ENCODE data around the gene MTHFD2L.

Gene MTHFD2L

GRCh38 chr4:74308215-74308614 is 150.3 kb downstream of the MTHFD2L start, which contains the start of gene EPGN:
TSS of gene EPGN (plus strand) at chr4:74308470. CDS start at chr4:74308534, 64 bp downstream.
- H3K9ac ChIP-seq (ENCODE audit: low read length), result no peak within 1 kb of the TSS

GRCh38 chr4:74309223-74309622 is 151.3 kb downstream of the MTHFD2L start:
- H3K9me3 ChIP-seq (replicated peaks; ENCODE audit: insufficient read depth, low read length), result no peaks in the 10 kb centered on the region
- H3F3A ChIP-seq (ENCODE audit: insufficient read depth, low read length), result no peaks in the 10 kb centered on the region
- no peak overlapping the region for H2AFZ ChIP-seq (ENCODE audit: low read length)
- H3K36me3 ChIP-seq (replicated peaks; ENCODE audit: insufficient read depth, low read length), result no peaks in the 10 kb centered on the region
- H3K4me3 ChIP-seq (ENCODE audit: low read length), result no peak overlapping the region
- H3K27me3 ChIP-seq (replicated peaks; ENCODE audit: insufficient read depth, low read length), result no peaks in the 10 kb centered on the region
- DNase-seq, result no peak
- no peaks in the 10 kb centered on the region for H3K9me2 ChIP-seq (replicated peaks; ENCODE audit: insufficient read depth, low read length)
- TF ChIP-seq, protein P1, sequence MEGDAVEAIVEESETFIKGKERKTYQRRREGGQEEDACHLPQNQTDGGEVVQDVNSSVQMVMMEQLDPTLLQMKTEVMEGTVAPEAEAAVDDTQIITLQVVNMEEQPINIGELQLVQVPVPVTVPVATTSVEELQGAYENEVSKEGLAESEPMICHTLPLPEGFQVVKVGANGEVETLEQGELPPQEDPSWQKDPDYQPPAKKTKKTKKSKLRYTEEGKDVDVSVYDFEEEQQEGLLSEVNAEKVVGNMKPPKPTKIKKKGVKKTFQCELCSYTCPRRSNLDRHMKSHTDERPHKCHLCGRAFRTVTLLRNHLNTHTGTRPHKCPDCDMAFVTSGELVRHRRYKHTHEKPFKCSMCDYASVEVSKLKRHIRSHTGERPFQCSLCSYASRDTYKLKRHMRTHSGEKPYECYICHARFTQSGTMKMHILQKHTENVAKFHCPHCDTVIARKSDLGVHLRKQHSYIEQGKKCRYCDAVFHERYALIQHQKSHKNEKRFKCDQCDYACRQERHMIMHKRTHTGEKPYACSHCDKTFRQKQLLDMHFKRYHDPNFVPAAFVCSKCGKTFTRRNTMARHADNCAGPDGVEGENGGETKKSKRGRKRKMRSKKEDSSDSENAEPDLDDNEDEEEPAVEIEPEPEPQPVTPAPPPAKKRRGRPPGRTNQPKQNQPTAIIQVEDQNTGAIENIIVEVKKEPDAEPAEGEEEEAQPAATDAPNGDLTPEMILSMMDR (IDR thresholded peaks at IDR 0.05; ENCODE audit: low read length), result no peak
- no peak for TF ChIP-seq EZH2phosphoT487 (IDR thresholded peaks at IDR 0.05; ENCODE audit: low read length)
- no peak for TF ChIP-seq EZH2 (optimal IDR thresholded peaks at IDR 0.05; ENCODE audit: low read depth, low read length)
- H3K79me2 ChIP-seq (ENCODE audit: low read length), result no peaks in the 10 kb centered on the region
- H3K4me2 ChIP-seq (ENCODE audit: low read depth, low read length), result no peak overlapping the region
- H3K9ac ChIP-seq (ENCODE audit: low read length), result no peak overlapping the region
- H3K27ac ChIP-seq (ENCODE audit: low read length), result no peak overlapping the region
- H3K4me1 ChIP-seq (ENCODE audit: low read length), result 0 out of 2 replicates have a peak, but pooled peaks cover 5% of the 10 kb centered on the region
- H4K20me1 ChIP-seq (ENCODE audit: insufficient read depth, low read length), result no peaks in the 10 kb centered on the region

More at GRCh38 chr4:74308215-74308614, 150.3 kb downstream of the MTHFD2L start, which contains the start of gene EPGN:
- Histone ChIP-seq H3K36me3 (replicated peaks; ENCODE audit: insufficient read depth, low read length) (no peaks in the 10 kb centered on the region), H2AFZ (ENCODE audit: low read length) (no peak within 1 kb of the TSS), H3K9me3 (replicated peaks; ENCODE audit: insufficient read depth, low read length) (no peaks in the 10 kb centered on the region), H3K9me2 (replicated peaks; ENCODE audit: insufficient read depth, low read length) (no peaks in the 10 kb centered on the region), H3K27ac (ENCODE audit: low read length) (no peak within 1 kb of the TSS), H4K20me1 (ENCODE audit: insufficient read depth, low read length) (no peaks in the 10 kb centered on the region), H3K4me1 (ENCODE audit: low read length) (0 out of 2 replicates have a peak, but pooled peaks cover 5% of the 10 kb centered on the region), H3K4me2 (ENCODE audit: low read depth, low read length) (no peak within 1 kb of the TSS), H3K4me3 (ENCODE audit: low read length) (no peak within 1 kb of the TSS), H3F3A (ENCODE audit: insufficient read depth, low read length) (no peaks in the 10 kb centered on the region), H3K27me3 (replicated peaks; ENCODE audit: insufficient read depth, low read length) (no peaks in the 10 kb centered on the region), H3K79me2 (ENCODE audit: low read length) (no peaks in the 10 kb centered on the region)
- no peak for DNase-seq
- TF ChIP-seq, protein P1 (IDR thresholded peaks at IDR 0.05; ENCODE audit: low read length), result no peak
- TF ChIP-seq EZH2phosphoT487 (IDR thresholded peaks at IDR 0.05; ENCODE audit: low read length) (no peak), EZH2 (optimal IDR thresholded peaks at IDR 0.05; ENCODE audit: low read depth, low read length) (no peak)

DNA sequence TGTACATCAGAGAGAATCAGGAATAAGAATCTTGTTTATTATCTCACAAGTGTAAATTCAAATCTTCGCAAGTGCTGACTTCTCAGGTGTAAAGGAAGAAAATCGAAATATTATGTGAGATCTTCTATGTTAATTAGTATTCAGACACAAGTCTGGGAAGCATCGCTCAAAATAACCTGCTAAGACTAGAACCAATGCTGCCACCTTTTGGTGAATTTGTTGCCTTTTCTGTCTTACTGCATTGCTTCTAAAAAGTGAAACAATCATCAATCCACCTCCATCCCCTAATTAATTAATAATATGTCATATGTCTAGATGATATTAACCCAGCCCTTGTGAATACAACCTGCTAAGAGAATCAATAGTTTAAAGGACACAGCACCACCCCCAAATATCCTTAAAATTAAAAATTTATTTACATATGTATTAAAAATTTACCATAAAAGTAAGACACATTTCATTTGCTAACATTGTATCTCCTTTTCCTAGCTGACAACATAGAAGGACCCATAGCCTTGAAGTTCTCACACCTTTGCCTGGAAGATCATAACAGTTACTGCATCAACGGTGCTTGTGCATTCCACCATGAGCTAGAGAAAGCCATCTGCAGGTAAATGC is 153.9 kb downstream of the MTHFD2L start:
- Histone ChIP-seq H3K9ac (ENCODE audit: low read length) (no peak overlapping the region), H3K9me3 (replicated peaks; ENCODE audit: insufficient read depth, low read length) (no peaks in the 10 kb centered on the region), H2AFZ (ENCODE audit: low read length) (no peak overlapping the region), H3K4me1 (ENCODE audit: low read length) (0 out of 2 replicates have a peak, but pooled peaks cover 5% of the 10 kb centered on the region), H3K79me2 (ENCODE audit: low read length) (no peaks in the 10 kb centered on the region), H3K27ac (ENCODE audit: low read length) (no peak overlapping the region), H3K36me3 (replicated peaks; ENCODE audit: insufficient read depth, low read length) (no peaks in the 10 kb centered on the region), H3F3A (ENCODE audit: insufficient read depth, low read length) (no peaks in the 10 kb centered on the region), H3K9me2 (replicated peaks; ENCODE audit: insufficient read depth, low read length) (no peaks in the 10 kb centered on the region), H3K4me2 (ENCODE audit: low read depth, low read length) (no peak overlapping the region), H4K20me1 (ENCODE audit: insufficient read depth, low read length) (no peaks in the 10 kb centered on the region), H3K27me3 (replicated peaks; ENCODE audit: insufficient read depth, low read length) (no peaks in the 10 kb centered on the region), H3K4me3 (ENCODE audit: low read length) (no peak overlapping the region)
- no peak for TF ChIP-seq EZH2 (optimal IDR thresholded peaks at IDR 0.05; ENCODE audit: low read depth, low read length)
- TF ChIP-seq, protein P1 (IDR thresholded peaks at IDR 0.05; ENCODE audit: low read length), result peak; percentile 70
- peak; percentile 81 for DNase-seq

Data from MM.1S (cell line).